SJCRH30 (cell line): ENCODE measurements around the gene IPCEF1. TPM values are rescaled to one million over a fixed set of nuclear protein-coding genes. Genes with fewer than 3 reads are reported as not detected.

Experiments
- DNase-seq, 2 experiments: peaks; one replicate each; pipeline ENCODE4 v3.0.0-alpha.2; 2015 to 2020
- H3K27ac ChIP-seq: fragments of 250-450 bp; sonication (Bioruptor Pico); 2 replicates; pipeline ENCODE4 v1.5.1; 2020; ENCODE audit warnings: mild to moderate bottlenecking, moderate library complexity
- H3K27me3 ChIP-seq: fragments of 250-450 bp; sonication (Bioruptor Pico); 2 replicates; pipeline ENCODE4 v1.5.1; 2020; ENCODE audit warnings: mild to moderate bottlenecking, moderate library complexity
- H3K36me3 ChIP-seq: fragments of 250-450 bp; sonication (Bioruptor Pico); 2 replicates; pipeline ENCODE4 v1.5.1; 2020; ENCODE audit warnings: mild to moderate bottlenecking, moderate library complexity
- H3K4me1 ChIP-seq: fragments of 250-450 bp; sonication (Bioruptor Pico); 2 replicates; pipeline ENCODE4 v1.5.1; 2020; ENCODE audit warnings: mild to moderate bottlenecking, moderate library complexity
- H3K4me3 ChIP-seq: fragments of 250-450 bp; sonication (Bioruptor Pico); 2 replicates; pipeline ENCODE4 v1.5.1; 2020; ENCODE audit warnings: mild to moderate bottlenecking, moderate library complexity
- H3K9me3 ChIP-seq: fragments of 250-450 bp; sonication (Bioruptor Pico); replicated peaks from 2 replicates; pipeline ENCODE4 v1.5.1; 2020; ENCODE audit warnings: mild to moderate bottlenecking, moderate library complexity
- total RNA-seq: library from RNA; depleted of rRNA; stranded (reverse); fragments of >200 nt; shearing (Covaris generic); gene quantifications from 2 replicates; pipeline ENCODE4 v1.2.3, GENCODE V29; 2014

Gene IPCEF1
- total RNA-seq, 1 experiment from 2014 or later, result 1.5 TPM

DNA sequence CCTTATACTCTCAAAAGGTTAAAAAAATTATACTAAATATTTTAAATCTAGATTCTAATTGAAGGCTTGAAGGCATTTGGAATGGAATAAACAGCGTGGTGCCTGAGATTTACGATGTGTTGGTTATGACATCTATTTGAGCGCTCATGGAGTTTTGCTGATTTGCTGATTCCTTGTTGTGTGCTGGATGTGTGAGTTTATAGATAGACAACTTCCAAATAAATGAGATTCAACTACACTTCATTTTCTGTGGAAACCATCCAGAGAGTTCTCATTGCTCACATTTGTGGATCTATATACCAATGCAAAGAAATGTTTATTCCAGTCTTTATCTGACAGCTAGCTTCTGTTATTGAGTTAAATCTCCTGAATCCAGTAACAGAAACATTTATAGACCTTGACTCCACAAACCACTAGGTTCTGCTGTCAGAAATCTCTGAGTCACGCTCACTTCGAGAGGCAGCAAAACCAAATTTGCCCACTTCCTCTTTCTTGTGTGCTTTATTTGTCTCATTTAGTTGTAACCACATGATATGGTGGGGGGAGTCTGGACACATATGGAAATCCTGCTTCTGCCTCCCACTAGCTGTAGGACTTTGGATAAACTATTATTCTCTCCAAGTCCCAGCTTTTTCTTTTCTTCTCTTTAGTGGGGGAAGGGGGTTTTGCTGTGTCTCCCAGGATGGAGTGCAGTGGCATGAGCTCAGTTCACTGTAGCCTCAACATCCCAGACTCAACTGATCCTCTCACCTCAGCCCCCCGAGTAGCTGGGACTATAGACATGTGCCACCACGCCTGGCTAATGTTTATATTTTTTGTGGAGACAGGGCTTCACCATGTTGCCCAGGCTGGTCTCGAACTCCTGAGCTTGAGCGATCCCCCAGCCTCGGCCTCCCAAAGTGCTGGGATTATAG lies 54.5 kb downstream of the IPCEF1 start:
- Histone ChIP-seq H3K36me3 (no peaks in the 10 kb centered on the region), H3K9me3 (no peaks in the 10 kb centered on the region), H3K4me1 (peaks cover 8% of the 10 kb centered on the region), H3K4me3 (no peak overlapping the region), H3K27me3 (no peaks in the 10 kb centered on the region), H3K27ac (no peak overlapping the region)
- peak; percentile 13 to 19 for DNase-seq

DNA sequence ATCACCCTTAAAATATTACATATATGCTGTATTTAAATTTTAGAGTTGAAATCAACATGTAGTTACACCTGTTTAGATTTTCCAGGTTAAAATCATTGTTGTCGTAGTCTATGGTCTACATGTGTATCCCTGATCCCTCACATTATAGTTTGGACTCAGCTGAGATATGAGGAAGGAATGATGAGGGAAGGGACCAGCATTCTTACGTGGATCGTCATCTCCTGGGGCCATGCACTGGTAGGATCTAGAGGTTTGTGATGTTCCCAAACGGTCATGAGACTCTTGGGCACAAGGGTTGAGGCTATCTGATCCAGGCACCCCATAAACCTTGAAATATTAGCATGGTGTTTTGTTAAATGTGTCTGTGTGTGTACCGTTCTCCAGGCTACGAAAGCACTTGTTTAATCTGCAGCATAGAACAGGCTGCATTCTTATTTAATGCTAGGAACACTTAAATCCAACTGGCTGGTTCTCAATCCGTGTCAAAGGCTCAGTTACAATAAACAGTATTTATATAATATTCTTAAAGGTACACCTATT lies 55.4 kb downstream of the IPCEF1 start:
- no peak for DNase-seq

DNA sequence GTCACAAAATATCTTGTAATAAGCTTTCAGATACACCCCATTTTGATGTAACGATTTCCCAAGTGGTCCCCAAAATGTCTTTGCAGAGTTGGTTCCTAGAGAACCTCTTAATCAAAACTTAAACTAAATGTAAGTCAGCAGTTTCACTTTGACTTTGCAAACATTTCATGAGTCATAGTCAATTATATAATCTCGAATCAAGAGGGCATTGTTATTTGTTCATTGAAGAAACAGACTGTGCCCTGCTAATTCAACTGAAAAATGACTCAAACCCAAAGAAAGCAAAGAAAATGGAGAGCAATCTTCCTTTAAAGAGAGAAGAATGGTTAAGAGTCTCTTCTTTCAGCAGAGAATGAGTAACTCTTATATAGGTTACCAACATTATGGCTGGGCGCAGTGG lies 58.3 kb downstream of the IPCEF1 start:
- Histone ChIP-seq H3K4me1 (peaks cover 8% of the 10 kb centered on the region), H3K4me3 (no peak overlapping the region), H3K9me3 (no peaks in the 10 kb centered on the region), H3K27me3 (no peaks in the 10 kb centered on the region), H3K27ac (no peak overlapping the region), H3K36me3 (no peaks in the 10 kb centered on the region)
- no peak for DNase-seq

More for the DNA sequence above, 55.4 kb downstream of the IPCEF1 start:
- no peak overlapping the region for H3K27ac ChIP-seq
- H3K9me3 ChIP-seq, result no peaks in the 10 kb centered on the region
- peaks cover 8% of the 10 kb centered on the region for H3K4me1 ChIP-seq
- H3K4me3 ChIP-seq, result no peak overlapping the region
- H3K36me3 ChIP-seq, result no peaks in the 10 kb centered on the region
- no peaks in the 10 kb centered on the region for H3K27me3 ChIP-seq

DNA sequence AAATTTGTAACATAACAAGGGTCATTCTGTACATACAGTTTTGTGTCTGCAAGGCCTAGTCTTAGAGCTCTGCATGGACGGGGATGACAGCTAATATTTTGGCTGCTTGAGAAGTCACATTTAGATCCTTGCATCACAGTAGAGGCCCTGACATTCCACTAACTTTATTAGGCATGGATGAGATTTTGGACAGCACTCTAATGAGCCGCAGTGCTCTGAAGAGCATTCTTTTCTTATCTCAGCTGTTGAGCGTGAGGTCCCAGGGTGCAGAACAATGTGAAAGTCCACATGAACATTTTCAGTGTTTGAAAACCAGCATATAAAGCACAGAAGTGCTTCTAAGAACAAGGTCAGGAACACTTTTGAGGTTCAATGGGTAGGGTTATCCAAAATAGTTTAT lies 58.9 kb downstream of the IPCEF1 start:
- Histone ChIP-seq H3K9me3 (no peaks in the 10 kb centered on the region), H3K27me3 (no peaks in the 10 kb centered on the region), H3K27ac (no peak overlapping the region), H3K4me3 (no peak overlapping the region), H3K4me1 (peaks cover 8% of the 10 kb centered on the region), H3K36me3 (no peaks in the 10 kb centered on the region)
- DNase-seq, result no peak

DNA sequence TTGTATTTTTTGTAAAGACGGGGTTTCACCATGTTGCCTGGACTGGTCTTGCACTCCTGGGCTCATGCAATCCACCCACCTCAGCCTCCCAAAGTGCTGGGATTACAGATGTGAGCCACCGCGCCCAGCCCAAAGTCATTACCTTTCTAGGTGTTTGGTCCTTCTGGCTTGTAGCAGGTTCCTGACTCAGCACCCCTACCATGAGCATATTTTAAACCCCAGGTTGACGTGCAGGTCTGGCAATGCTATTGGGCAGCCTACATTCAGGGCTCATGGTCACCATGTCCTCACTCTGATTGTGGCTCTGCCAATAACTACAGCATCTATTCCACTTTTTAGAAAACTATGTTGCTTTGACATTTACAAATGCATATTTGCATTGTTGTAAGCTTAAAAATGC lies 59.4 kb downstream of the IPCEF1 start:
- DNase-seq, result no peak
- Histone ChIP-seq H3K36me3 (no peaks in the 10 kb centered on the region), H3K4me3 (no peak overlapping the region), H3K27ac (no peak overlapping the region), H3K27me3 (no peaks in the 10 kb centered on the region), H3K4me1 (peaks cover 11% of the 10 kb centered on the region), H3K9me3 (no peaks in the 10 kb centered on the region)

DNA sequence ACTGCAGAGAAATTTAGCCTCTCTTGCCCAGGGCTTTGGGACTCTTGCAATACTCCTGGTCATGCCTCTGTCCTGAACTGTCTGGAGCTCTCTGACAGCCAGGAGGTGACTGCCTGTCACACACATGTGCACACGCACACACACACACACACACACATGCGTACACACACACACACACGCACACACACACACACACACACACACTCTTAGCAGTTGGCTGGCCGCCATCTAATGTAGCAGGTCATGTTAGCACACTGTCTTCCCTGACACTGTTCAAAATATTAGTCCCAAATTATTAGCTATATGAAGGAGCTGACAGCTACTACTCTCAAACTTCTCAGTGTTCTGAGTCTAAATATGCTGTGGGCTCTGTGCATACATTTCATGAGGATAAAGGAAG lies 60.9 kb downstream of the IPCEF1 start:
- H3K9me3 ChIP-seq, result no peaks in the 10 kb centered on the region
- H3K27ac ChIP-seq, result no peak overlapping the region
- H3K4me3 ChIP-seq, result no peak overlapping the region
- no peaks in the 10 kb centered on the region for H3K36me3 ChIP-seq
- DNase-seq, result no peak
- H3K4me1 ChIP-seq, result peaks cover 8% of the 10 kb centered on the region
- no peaks in the 10 kb centered on the region for H3K27me3 ChIP-seq

DNA sequence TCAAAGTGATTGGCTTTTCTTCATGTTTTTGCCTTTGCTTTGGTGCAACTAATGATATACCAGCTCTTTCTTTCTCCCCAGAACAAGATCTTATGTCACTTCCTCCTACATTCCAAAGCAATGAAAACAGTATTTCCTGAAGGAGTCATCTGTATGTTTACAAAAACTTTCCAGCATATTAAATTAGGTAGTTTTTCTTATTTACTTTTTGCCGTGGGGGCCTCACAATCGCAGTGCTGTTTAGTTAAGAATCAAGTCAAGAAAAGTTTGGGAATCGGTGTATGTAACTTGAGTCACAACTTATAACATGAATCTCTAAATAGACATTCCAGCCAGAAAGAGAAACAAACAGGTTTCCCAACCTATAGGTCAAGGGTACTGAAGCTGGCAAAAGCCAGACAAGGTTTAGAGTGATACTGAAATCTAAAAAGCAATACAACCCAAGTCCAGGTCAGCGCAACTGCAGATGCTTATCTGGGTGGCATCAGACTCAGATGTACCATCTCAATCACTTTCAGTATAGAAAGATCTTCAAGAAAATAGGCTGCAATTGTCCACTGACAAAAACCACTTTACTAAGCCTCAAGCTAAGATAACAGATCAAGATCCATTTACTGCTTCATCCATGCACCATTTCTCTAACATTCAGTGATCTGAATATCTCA lies 63.6 kb downstream of the IPCEF1 start:
- peaks cover 8% of the 10 kb centered on the region for H3K4me1 ChIP-seq
- peak overlapping the region; percentile 30 for H3K4me3 ChIP-seq
- DNase-seq, result peak in 1 of 2 experiments; percentile 32
- no peaks in the 10 kb centered on the region for H3K27me3 ChIP-seq
- H3K9me3 ChIP-seq, result no peaks in the 10 kb centered on the region
- no peaks in the 10 kb centered on the region for H3K36me3 ChIP-seq
- peak overlapping the region; percentile 44; the same call in 1 of the 2 replicates for H3K27ac ChIP-seq

DNA sequence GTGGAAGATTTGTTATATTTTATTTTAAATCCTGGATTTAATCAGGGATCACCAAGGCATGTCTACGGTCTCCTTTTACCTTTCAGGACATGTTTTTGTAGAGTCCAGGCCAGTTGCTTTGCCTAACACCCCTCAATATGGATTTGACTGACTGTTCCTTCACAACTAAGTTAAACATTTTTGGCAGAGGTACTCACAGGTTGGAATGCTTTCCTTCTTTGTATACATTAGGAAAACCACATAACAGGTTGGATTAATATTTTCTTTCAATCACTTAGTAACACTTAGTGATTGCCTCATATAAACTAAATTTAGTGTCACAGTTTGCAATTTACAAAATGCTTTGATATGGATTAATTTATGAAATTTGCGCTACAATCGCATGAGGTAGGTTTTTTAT lies 64.5 kb downstream of the IPCEF1 start:
- Histone ChIP-seq H3K27ac (peak overlapping the region; percentile 44; the same call in 1 of the 2 replicates), H3K36me3 (no peaks in the 10 kb centered on the region), H3K27me3 (no peaks in the 10 kb centered on the region), H3K4me1 (peaks cover 8% of the 10 kb centered on the region), H3K4me3 (no peak overlapping the region), H3K9me3 (no peaks in the 10 kb centered on the region)
- no peak for DNase-seq

DNA sequence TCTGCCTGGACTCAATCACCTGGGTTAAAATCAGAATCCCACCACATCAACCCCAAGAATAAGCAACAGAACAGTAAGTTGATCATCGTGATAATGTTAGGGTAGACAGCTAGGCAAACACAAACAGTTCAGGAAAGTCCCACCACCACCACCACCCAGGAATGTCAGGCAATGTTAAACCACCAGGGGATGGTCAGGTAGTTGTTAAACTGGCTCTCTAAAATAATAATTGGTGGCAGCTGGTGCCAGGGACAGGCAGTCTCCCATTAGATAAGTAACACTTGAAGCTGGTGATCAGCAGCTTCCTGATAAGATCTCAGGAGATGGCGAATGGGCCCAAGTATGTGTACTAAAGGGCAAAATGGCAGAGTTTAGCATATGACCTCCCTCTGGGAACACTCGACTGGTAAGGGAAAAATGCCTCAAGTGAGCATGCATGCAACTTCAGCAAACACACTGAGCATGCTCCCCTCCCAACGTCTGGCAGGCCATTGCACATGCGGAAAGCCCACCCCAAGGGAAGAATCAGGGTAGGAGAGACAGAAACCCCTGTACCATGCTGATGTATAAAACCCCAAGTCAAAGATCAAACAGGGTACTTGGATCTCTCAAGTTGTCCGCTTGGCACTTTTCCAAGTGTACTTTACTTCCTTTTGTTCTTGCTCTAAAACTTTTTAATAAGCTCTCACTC lies 66.6 kb downstream of the IPCEF1 start:
- H3K27ac ChIP-seq, result no peak overlapping the region
- peaks cover 8% of the 10 kb centered on the region for H3K4me1 ChIP-seq
- no peak overlapping the region for H3K4me3 ChIP-seq
- no peak for DNase-seq
- no peaks in the 10 kb centered on the region for H3K36me3 ChIP-seq
- H3K27me3 ChIP-seq, result no peaks in the 10 kb centered on the region
- H3K9me3 ChIP-seq, result no peaks in the 10 kb centered on the region

DNA sequence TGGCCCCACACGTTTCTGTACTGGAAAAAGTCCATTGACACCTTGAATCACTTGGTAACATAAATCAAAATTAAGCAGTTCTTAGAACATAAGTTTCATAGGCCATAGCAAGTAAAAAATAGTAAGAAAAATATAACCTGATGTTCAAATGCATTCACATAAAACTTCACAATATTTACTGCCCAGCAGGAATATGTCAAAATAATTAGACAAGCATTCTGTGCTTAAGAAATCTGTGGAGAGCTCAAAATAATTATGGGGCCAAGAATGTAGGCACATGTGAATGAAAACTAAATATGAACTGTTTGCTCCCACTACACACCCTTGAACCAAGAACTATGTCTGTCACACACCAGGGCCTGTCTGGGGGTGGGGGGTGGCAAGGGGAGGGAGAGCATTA lies 70.8 kb downstream of the IPCEF1 start:
- H3K36me3 ChIP-seq, result no peaks in the 10 kb centered on the region

DNA sequence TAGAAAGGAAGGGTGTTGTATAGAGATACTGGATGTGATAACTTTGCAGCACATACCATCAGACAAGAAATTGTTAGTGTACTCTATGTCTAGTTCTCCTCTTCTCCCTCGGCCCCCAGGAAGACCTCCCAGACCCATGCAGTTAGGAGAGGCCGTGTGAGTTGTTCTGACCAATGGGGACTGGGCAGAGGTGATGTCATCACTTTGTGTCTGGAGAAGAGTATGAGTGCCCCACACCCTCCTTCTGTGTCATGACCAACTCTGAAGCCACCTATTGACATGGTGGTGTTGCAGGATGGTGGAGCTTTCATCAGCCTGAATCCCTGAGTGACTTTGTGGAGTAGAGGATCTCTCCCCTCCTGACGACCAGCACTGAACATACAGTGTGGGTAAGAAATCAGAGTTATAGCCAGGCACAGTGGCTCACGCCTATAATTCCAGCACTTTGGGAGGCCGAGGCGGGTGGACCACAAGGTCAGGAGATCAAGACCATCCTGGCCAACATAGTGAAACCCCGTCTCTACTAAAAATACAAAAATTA lies 72.2 kb downstream of the IPCEF1 start:
- Histone ChIP-seq H3K4me3 (no peak overlapping the region), H3K27me3 (no peaks in the 10 kb centered on the region), H3K4me1 (no peaks in the 10 kb centered on the region; the same call in 1 of the 2 replicates), H3K36me3 (no peaks in the 10 kb centered on the region), H3K27ac (no peak overlapping the region), H3K9me3 (no peaks in the 10 kb centered on the region)
- no peak for DNase-seq

More for the DNA sequence above, 70.8 kb downstream of the IPCEF1 start:
- Histone ChIP-seq H3K9me3 (no peaks in the 10 kb centered on the region), H3K27me3 (no peaks in the 10 kb centered on the region), H3K4me1 (no peaks in the 10 kb centered on the region; the same call in 1 of the 2 replicates), H3K4me3 (no peak overlapping the region), H3K27ac (no peak overlapping the region)
- DNase-seq, result no peak

DNA sequence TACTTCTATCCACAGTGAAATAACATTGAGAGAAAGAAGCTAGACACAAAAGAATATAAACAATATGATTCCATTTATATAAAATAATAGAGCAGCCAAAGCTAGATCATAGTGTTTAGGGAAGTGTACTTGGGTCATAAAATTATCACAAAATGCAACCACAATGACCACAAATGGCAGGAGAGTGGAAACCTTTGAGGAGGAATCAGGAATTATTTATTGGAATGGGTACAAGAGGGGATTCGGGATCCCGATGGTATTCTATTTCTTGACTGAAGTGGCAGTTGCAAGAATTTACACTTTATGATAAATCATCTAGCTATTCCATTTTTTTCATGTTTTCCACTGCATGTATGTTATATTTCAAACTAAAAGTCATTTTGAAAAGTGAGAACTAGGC lies 76.1 kb downstream of the IPCEF1 start:
- Histone ChIP-seq H3K36me3 (no peaks in the 10 kb centered on the region), H3K4me1 (peaks cover 3% of the 10 kb centered on the region; the same call in 1 of the 2 replicates), H3K27me3 (no peaks in the 10 kb centered on the region), H3K27ac (no peak overlapping the region), H3K9me3 (no peaks in the 10 kb centered on the region), H3K4me3 (no peak overlapping the region)
- DNase-seq, result no peak

DNA sequence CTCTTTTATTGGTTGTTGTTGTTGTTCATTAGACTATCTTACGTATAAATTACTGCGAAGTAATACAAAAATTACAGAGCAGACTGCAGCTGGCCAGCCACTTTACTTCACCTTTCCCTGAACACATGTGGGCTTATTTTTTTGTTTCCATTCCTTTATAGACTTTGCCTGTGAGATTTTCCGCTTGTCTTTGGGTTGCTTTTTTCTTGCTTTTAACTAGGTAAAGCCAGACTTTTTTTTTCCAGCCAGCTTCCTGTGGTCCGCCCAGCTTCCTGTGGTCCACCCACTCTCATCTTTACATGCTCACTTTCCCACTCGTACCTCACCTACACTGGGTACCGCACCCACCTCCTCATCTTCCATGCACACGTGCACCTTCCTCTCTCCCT lies 79.0 kb downstream of the IPCEF1 start:
- Histone ChIP-seq H3K36me3 (no peaks in the 10 kb centered on the region), H3K4me3 (peak overlapping the region; percentile 13), H3K9me3 (no peaks in the 10 kb centered on the region), H3K4me1 (peaks cover 13% of the 10 kb centered on the region; the same call in 1 of the 2 replicates), H3K27ac (no peak overlapping the region), H3K27me3 (no peaks in the 10 kb centered on the region)
- no peak for DNase-seq

DNA sequence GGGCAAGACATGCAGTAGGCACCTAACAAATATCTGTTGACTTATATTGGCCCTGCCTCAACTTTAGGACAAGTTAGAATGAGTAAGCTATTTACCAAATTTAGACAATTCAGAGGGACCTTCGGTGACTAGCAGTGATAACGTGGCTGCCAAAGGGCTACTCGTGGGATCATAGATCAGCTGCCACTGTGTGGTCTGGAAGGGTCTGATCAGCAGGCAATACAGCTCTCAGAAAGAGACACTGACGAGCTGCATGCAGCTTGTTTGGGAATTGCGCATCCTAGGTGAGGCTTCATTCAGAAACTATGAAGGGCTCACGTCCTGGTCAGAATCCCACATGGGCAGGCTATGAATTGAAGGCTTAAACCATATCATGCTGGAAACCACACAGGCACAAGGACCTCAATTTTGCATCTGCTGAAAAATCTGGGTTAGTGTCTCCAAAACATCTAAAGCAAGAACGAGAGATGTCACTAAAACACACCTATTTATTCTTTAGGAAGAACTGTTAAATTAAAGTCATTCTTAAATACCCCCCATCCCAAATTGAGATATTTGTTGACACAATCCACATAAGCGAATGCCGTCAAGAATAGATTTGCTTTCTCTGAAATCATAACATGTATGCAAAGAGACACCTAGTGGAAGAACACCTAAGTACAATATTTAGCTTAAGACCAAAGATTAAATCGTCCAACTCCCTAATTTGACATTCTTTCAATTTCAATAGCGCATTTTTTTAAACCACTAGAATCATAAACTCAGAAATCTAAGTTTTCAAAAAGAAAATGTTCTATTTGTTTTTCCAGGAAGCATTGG lies 79.6 kb downstream of the IPCEF1 start:
- H3K36me3 ChIP-seq, result no peaks in the 10 kb centered on the region
- peak in 1 of 2 experiments; percentile 70 for DNase-seq
- no peaks in the 10 kb centered on the region for H3K9me3 ChIP-seq
- no peaks in the 10 kb centered on the region for H3K27me3 ChIP-seq
- H3K27ac ChIP-seq, result no peak overlapping the region
- peak overlapping the region; percentile 13 for H3K4me3 ChIP-seq
- H3K4me1 ChIP-seq, result peaks cover 17% of the 10 kb centered on the region
